Measurements from ENCODE around the gene USP14. TPM values are rescaled to one million over a fixed set of nuclear protein-coding genes. Genes with fewer than 3 reads are reported as not detected.

The USP14 gene
- total and polyA plus RNA-seq, 2 of the 8 experiments (the other 6 are each of a cell fraction or from before 2014, with no cell fraction given): 14.8 to 91.1 TPM

GRCh38 chr18:189254-189653 is 30.9 kb downstream of the USP14 start:
- no peak overlapping the region for H4K8ac ChIP-seq (ENCODE audit: extremely low read depth, insufficient read depth, low read length)
- DNase-seq (ENCODE audit: low read depth in 1 of 2, low spot score in 2 of 2) (no peak), FAIRE-seq (no peak)
- no peak overlapping the region for H3K9ac ChIP-seq (replicated peaks in 1 of 4; ENCODE audit: extremely low read depth in 1 of 4, low read depth in 3 of 4, low read length in 3 of 4)
- no peaks in the 10 kb centered on the region for H3K27me3 ChIP-seq (replicated peaks in 1 of 4; ENCODE audit: control insufficient read depth in 3 of 4, extremely low read depth in 1 of 4, insufficient read depth in 3 of 4, low read length in 3 of 4)
- no peak overlapping the region for H4K5ac ChIP-seq (ENCODE audit: insufficient read length, low read depth, low read length)
- H4K20me1 ChIP-seq (replicated peaks in 1 of 2; ENCODE audit: control insufficient read depth in 1 of 2, insufficient read depth in 2 of 2, low read length in 2 of 2): peaks cover 3 to 4% of the 10 kb centered on the region in 2 experiments
- WGBS, 2 experiments (ENCODE audit: extremely low coverage in 1 of 2, insufficient coverage in 1 of 2, insufficient read length in 1 of 2, insufficient replicate concordance in 2 of 2, low coverage in 1 of 2, low lambda C conversion rate in 2 of 2, missing lambda C conversion rate in 1 of 2): 98% methylated on average over 5 of the region's 5 CpGs; no CpG with 5 or more reads in 1 of the 2 experiments
- H3K79me1 ChIP-seq (ENCODE audit: low read depth, low read length): peaks cover 3% of the 10 kb centered on the region; the same call in 1 of the 2 replicates
- H3K14ac ChIP-seq (ENCODE audit: insufficient read length): no peak overlapping the region
- H3K79me2 ChIP-seq (ENCODE audit: control insufficient read depth in 1 of 2, insufficient read depth in 2 of 2, low read length in 2 of 2): peaks cover 0 to 46% of the 10 kb centered on the region in 2 experiments; a peak in 2 of 4 replicates
- no peak overlapping the region for H3K23ac ChIP-seq (ENCODE audit: insufficient read length)
- H2BK12ac ChIP-seq (ENCODE audit: low read depth, low read length): no peak overlapping the region
- peaks cover 0 to 3% (median 1%) of the 10 kb centered on the region in 4 experiments; a peak in 3 of 8 replicates for H3K36me3 ChIP-seq (ENCODE audit: control insufficient read depth in 2 of 4, insufficient read depth in 4 of 4, low read length in 3 of 4)
- ChIA-PET POLR2A (ENCODE audit: partially characterized antibody) (no interaction called here), CTCF (ENCODE audit: partially characterized antibody) (interaction anchor here (1.0 kb wide), 1 partner anchor 10 kb away, joined by 3 read pairs; no protein-coding TSS in a partner anchor)
- no peaks in the 10 kb centered on the region for H3K4me1 ChIP-seq (replicated peaks in 1 of 4; ENCODE audit: control insufficient read depth in 3 of 4, insufficient read depth in 4 of 4, low read length in 3 of 4)
- H2BK15ac ChIP-seq (ENCODE audit: low read length): no peak overlapping the region
- no peak overlapping the region for H3K18ac ChIP-seq (ENCODE audit: extremely low read depth, low read length)
- H2BK5ac ChIP-seq (ENCODE audit: low read depth, low read length): no peak overlapping the region
- H4K91ac ChIP-seq (replicated peaks; ENCODE audit: insufficient read length, low read length): no peak overlapping the region
- no peak overlapping the region for H3K27ac ChIP-seq (ENCODE audit: low read depth, low read length)
- no peak overlapping the region for H3K4me2 ChIP-seq (ENCODE audit: insufficient read depth in 1 of 2, low read depth in 2 of 2, low read length in 2 of 2)
- H2AK5ac ChIP-seq (ENCODE audit: low read depth, low read length): no peak overlapping the region
- H3K9me3 ChIP-seq (ENCODE audit: insufficient read depth in 2 of 2, low read depth in 1 of 2, low read length in 1 of 2): no peaks in the 10 kb centered on the region
- no peak overlapping the region for H3K4me3 ChIP-seq (ENCODE audit: extremely low read depth in 1 of 4, insufficient read depth in 2 of 4, low read depth in 3 of 4, low read length in 4 of 4)
- no peak overlapping the region for H2BK120ac ChIP-seq (replicated peaks; ENCODE audit: low read depth, low read length)
- no peaks in the 10 kb centered on the region for H3K23me2 ChIP-seq (ENCODE audit: low read depth, low read length)
- H3K4ac ChIP-seq (replicated peaks; ENCODE audit: insufficient read length, low read depth, low read length): no peak overlapping the region
- H3K56ac ChIP-seq (replicated peaks; ENCODE audit: insufficient read length, low read depth, low read length): no peak overlapping the region
- no peak overlapping the region for H2BK20ac ChIP-seq (ENCODE audit: low read length)
- H2AFZ ChIP-seq (ENCODE audit: low read length): no peak overlapping the region
- TF ChIP-seq MAFK (IDR thresholded peaks at IDR 0.05; ENCODE audit: low read depth, low read length): no peak
- no peak for TF ChIP-seq SIRT6 (IDR thresholded peaks at IDR 0.05; ENCODE audit: low read length)
- no peak for TF ChIP-seq HDAC6 (IDR thresholded peaks at IDR 0.05; ENCODE audit: low read depth, low read length)
- no peak for TF ChIP-seq RXRA (IDR thresholded peaks at IDR 0.05; ENCODE audit: insufficient read depth, low read depth, low read length)
- no peak for TF ChIP-seq SUZ12 (IDR thresholded peaks at IDR 0.05; ENCODE audit: low read length)
- no peak for TF ChIP-seq TBP (IDR thresholded peaks at IDR 0.05; ENCODE audit: low read depth, low read length)
- TF ChIP-seq RBBP5 (IDR thresholded peaks at IDR 0.05; ENCODE audit: borderline replicate concordance, low read depth, low read length): no peak
- no peak for TF ChIP-seq FOSL1 (IDR thresholded peaks at IDR 0.05; ENCODE audit: insufficient read depth, low read depth, low read length)
- TF ChIP-seq NRF1 (IDR thresholded peaks at IDR 0.05; ENCODE audit: low read depth, low read length): no peak
- TF ChIP-seq CBX8 (IDR thresholded peaks at IDR 0.05; ENCODE audit: borderline replicate concordance, low read depth, low read length): no peak
- no peak for TF ChIP-seq TAF1 (IDR thresholded peaks at IDR 0.05; ENCODE audit: low read depth, low read length)
- TF ChIP-seq JUND (IDR thresholded peaks at IDR 0.05; ENCODE audit: low read length): no peak
- TF ChIP-seq ATF3 (IDR thresholded peaks at IDR 0.05; ENCODE audit: insufficient read depth, low read depth, low read length): no peak
- TF ChIP-seq SAP30 (IDR thresholded peaks at IDR 0.05; ENCODE audit: insufficient read depth, insufficient replicate concordance, low read length): no peak
- no peak for TF ChIP-seq TEAD4 (IDR thresholded peaks at IDR 0.05; ENCODE audit: low read depth, low read length)
